CMK (cell line): Measurements from ENCODE around the gene SFXN5.

ENCODE experiments used
- DNase-seq: peaks from one replicate; pipeline ENCODE4 v3.0.0-alpha.2; 2010; ENCODE audit warnings: low read depth

Gene SFXN5

GRCh38 chr2:73043929-73044832 is 27.3 kb downstream of the SFXN5 start:
- no peak for DNase-seq

DNA sequence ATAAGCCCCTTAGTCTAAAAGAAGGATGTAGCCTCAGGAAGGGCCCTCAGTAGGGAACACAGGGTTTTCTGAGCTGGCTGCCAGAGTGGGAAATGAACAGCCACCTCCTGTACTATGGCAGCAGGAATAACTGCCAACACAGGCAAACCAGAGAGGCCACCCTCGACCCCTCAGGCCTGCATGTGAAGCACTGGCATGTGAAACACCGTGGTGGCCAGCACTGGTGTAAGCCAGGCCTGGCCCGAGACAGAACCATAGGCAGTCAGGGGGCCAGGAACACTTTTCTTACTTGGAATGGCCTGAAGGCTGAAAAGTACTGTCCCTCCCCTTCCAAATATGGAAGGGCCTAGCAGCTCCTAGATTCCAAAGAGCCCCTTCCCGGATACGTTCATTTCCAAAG is 28.2 kb downstream of the SFXN5 start:
- no peak for DNase-seq

GRCh38 chr2:73037947-73038585 is 33.4 kb downstream of the SFXN5 start:
- no peak for DNase-seq

GRCh38 chr2:73036766-73037165 is 34.7 kb downstream of the SFXN5 start:
- no peak for DNase-seq

DNA sequence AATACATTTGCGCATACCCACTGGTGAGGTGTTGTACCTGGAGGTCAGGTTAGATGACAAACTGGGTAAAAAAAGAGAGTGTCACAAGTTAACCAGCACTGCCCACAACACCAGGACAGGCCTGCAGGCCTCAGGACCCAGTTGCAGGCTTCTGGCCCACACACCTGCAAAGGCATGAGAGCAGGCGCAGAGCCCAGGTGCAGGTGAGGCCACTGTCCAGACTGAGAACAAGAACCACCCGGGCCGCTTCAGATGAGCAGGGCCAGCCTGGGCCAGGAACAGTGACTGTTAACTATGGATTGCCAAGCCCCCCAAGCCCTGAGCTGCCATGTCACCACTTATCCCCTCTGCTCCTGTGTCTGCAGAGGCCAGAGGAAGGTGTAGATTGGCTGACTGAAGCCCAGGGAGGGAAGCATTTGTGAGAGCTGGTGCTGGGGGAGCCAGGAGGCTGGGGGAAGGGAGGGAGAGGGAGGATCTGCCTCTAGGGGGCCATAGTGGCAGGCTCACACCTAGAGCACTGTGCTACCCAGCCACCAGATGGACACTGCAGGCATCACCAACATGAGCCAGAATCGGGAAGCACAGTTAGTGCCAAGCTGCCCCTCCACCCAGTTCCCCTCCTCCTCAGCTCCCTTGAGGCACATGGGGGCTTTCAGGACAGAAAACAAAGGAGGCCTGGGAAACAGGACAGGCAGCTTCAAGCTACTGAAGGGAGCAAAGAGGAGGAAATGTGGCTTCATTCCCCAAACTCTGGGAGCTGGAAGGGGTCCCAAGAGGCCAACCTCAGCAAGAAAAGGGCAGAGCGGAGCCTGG is 35.4 kb downstream of the SFXN5 start:
- DNase-seq = no peak

- no peak for DNase-seq
Observed at GRCh38 chr2:73034661-73035375, 36.7 kb downstream of the SFXN5 start.

GRCh38 chr2:73033766-73034381 is 37.6 kb downstream of the SFXN5 start:
- DNase-seq = no peak

DNA sequence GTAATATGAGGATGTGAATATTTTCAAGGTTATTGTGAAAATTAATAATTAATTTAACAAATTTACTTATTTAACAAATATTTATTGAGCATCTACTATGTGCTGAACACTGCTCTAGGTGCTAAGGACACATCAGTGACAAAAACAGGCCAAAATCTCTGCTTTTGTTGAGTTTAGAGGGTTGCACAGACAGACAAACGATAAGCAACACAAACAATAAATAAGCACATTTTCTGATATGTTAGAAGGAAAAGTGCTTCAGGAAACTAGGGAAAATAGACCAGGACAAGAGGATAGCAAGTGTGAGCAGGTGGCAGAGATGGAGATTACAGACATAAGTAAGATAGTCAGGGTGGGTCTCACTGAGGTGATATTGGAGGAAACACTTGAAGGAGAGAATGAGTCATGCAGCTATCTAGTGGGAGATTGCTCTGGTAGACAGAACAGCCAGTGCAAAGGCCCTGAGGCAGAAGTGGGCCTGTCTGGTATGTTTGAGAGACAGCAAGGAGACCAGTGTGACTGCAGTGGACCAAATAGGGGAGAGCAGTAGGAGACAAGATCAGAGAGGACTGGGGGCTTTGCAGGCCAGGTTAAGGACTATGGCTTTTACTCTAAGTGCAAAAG is 38.3 kb downstream of the SFXN5 start:
- no peak for DNase-seq

DNA sequence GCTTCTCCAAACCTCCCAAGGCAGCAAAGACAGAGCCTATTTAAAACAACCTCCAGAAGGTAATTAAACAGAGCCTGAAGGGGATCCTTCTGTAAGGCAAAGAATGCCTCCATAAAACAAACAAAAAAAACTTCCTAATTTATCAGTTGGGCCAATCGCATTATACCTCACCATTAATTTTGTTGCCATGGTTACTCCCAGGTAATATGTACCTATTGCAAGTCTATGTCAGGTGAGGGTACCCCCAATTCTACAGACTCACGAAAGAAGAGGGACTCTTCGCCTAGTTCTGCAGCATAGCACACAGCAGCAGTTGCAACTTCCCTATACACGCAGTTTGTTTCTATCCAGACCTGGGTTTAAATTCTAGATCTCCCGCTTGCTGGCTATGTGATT is 38.8 kb downstream of the SFXN5 start:
- no peak for DNase-seq

GRCh38 chr2:73031725-73032701 is 39.5 kb downstream of the SFXN5 start:
- DNase-seq = no peak

DNA sequence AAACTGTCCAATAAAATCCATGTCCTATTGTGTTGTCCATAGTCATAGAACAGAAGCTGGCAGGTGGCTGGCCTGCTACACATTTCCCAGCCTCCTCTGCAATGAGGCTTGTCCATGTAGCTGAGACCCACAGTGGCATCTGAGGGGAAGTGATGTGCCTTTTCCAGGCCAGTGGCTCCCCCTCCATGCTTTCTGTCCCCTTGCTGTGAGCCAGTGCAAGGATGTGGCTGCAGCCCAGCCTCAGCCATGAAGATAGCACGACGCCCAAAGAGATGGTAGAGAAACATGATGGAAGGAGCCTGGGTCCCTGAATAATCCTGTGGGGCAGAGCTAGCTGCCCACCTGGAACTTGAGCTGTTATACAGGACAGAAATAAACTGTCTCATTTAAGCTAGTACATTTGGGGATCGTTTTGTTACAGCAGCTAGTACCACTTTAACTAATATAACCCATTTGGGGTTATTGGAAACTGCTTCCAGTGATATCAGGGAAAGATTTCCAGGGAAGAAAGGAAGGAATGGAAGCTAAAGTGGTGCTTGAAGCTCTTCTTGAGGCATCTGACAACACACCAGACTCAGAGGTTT is 40.3 kb downstream of the SFXN5 start:
- no peak for DNase-seq

DNA sequence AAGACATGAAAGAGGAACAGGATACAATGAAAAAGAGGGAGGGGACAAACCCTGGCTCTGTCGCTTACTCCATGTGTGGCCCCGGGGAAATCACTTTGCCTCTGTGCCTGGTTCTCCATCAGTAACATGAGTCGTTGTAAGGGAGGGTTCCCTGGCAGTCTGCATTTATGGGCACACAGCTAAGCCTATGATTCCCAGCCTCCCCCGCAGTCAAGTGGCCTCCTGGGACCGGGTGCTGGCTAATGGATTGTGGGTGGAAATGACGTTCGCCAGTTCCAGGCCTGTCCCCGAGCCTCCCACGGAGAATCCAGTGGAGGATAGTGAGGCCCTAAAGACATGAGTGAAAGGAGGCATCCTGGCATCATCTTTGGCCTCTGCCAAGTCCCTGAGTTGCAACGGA is 42.7 kb downstream of the SFXN5 start:
- no peak for DNase-seq

DNA sequence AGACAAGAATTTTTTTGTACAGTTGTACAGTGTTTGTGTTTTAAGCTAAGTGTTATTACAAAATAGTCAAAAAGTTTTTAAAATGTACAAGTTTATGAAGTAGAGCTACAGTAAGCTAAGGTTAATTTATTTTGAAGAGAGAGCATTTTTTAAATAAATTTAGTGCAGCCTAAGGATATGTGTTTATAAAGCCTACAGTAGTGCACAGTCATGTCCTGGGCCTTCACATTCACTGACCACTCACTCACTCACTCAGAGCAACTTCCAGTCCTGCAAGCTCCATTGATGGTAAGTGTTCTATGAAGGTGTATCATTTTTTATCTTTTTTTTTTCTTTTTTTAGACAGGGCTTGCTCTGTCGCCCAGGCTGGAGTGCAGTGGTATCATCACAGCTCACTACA is 44.2 kb downstream of the SFXN5 start:
- DNase-seq = no peak

DNA sequence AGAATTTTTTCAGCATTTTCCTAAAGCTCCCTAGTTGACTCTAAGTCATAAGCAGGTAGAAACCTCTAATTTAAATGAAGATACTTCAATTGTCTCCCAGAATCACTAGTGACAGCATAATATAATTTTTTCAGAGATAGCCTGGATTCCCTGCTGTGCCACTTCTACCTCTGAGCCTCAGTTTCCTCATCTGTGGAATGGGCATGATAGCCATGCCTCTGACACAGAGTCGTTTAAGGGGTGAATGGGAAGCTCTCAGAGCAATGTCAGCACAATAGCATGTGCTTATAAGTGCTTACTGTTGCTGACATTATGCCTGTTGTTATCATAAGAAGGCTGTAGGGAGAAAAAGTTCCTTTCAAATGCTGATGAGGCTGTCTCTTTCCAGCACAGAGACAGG is 48.0 kb downstream of the SFXN5 start:
- DNase-seq = no peak

DNA sequence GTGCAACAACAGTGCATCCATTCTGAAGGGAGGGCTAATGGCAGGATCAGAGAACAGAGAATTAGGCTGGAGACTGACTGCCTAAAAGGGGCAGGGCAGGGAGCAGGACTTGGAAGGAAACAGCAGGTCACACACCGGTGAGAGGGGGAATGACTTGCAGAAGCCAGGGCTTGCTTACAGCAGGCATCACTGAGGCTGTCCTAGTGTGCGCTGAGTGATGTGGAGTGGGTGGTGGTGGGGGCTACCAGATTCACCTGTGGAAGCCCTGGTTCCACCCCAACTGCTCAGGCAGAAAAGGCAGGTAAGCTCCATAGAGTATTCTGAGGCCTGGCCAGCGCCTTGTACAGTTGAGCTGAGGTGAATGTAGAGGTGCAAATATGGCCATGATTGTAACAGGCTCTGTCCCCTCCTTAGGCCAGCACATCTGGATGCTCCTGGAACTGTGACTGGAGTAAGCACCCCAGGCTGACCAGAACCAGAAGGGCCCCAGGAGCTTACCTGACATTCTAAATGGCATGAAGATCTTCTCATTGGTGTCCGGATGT is 49.4 kb downstream of the SFXN5 start:
- DNase-seq = no peak

GRCh38 chr2:73021371-73022010 is 50.0 kb downstream of the SFXN5 start:
- no peak for DNase-seq

- no peak for DNase-seq
Observed at GRCh38 chr2:73020657-73021370, 50.7 kb downstream of the SFXN5 start.

GRCh38 chr2:73020306-73020656 is 51.2 kb downstream of the SFXN5 start:
- no peak for DNase-seq
